ENCODE data around the gene DTX3. TPM values are rescaled to one million over a fixed set of nuclear protein-coding genes. Genes with fewer than 3 reads are reported as not detected.

Gene DTX3
- total and polyA plus RNA-seq, 2 of the 13 experiments (the other 11 are each of a cell fraction or from before 2014, with no cell fraction given): 9.0 to 27.2 TPM

DNA sequence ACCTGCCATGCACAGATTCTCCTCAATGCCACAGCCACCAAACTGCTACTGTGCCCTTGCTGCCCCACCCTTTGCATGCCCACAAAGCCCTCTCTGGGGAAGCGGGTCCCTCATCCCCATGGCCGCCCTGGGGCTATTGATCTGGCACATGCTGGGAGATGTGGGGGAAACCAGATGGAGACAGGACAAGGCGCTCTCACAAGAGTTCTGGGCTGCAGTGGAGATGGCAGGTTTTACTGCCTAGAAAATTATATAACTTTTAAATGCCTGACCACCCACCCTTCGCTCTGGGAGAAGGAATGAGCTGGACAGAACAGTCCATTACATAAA lies 24.2 kb upstream of the DTX3 start (continued):
- TF ChIP-seq, protein P1, sequence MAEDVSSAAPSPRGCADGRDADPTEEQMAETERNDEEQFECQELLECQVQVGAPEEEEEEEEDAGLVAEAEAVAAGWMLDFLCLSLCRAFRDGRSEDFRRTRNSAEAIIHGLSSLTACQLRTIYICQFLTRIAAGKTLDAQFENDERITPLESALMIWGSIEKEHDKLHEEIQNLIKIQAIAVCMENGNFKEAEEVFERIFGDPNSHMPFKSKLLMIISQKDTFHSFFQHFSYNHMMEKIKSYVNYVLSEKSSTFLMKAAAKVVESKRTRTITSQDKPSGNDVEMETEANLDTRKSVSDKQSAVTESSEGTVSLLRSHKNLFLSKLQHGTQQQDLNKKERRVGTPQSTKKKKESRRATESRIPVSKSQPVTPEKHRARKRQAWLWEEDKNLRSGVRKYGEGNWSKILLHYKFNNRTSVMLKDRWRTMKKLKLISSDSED (CRISPR knock-in tag; IDR thresholded peaks at IDR 0.05): peak; percentile 39; the same call in 1 of the 2 replicates
- TF ChIP-seq KLF16 (CRISPR knock-in tag; IDR thresholded peaks at IDR 0.05): no peak
- peak; percentile 33 for TF ChIP-seq SALL1 (CRISPR knock-in tag; IDR thresholded peaks at IDR 0.05)
- no peak for TF ChIP-seq ZNF282 (IDR thresholded peaks at IDR 0.05; ENCODE audit: partially characterized antibody)
- TF ChIP-seq ZNF775 (CRISPR knock-in tag; IDR thresholded peaks at IDR 0.05; ENCODE audit: borderline replicate concordance): no peak
- no peak for TF ChIP-seq ZC3H13 (CRISPR knock-in tag; IDR thresholded peaks at IDR 0.05)
- no peak for TF ChIP-seq SP1 (IDR thresholded peaks at IDR 0.05)
- TF ChIP-seq SP1 (CRISPR knock-in tag; IDR thresholded peaks at IDR 0.05): peak; percentile 10; the same call in 1 of the 2 replicates
- peak; percentile 42 for TF ChIP-seq KDM2A (CRISPR knock-in tag; IDR thresholded peaks at IDR 0.05; ENCODE audit: borderline replicate concordance, low read depth)
- no peak for TF ChIP-seq ZNF484 (CRISPR knock-in tag; IDR thresholded peaks at IDR 0.05; ENCODE audit: borderline replicate concordance, low read depth)
- no peak for TF ChIP-seq ZNF549 (CRISPR knock-in tag; IDR thresholded peaks at IDR 0.05)
- TF ChIP-seq, protein P2, sequence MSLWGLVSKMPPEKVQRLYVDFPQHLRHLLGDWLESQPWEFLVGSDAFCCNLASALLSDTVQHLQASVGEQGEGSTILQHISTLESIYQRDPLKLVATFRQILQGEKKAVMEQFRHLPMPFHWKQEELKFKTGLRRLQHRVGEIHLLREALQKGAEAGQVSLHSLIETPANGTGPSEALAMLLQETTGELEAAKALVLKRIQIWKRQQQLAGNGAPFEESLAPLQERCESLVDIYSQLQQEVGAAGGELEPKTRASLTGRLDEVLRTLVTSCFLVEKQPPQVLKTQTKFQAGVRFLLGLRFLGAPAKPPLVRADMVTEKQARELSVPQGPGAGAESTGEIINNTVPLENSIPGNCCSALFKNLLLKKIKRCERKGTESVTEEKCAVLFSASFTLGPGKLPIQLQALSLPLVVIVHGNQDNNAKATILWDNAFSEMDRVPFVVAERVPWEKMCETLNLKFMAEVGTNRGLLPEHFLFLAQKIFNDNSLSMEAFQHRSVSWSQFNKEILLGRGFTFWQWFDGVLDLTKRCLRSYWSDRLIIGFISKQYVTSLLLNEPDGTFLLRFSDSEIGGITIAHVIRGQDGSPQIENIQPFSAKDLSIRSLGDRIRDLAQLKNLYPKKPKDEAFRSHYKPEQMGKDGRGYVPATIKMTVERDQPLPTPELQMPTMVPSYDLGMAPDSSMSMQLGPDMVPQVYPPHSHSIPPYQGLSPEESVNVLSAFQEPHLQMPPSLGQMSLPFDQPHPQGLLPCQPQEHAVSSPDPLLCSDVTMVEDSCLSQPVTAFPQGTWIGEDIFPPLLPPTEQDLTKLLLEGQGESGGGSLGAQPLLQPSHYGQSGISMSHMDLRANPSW (CRISPR knock-in tag; IDR thresholded peaks at IDR 0.05; ENCODE audit: borderline replicate concordance): no peak
- no peak for TF ChIP-seq KDM1A (CRISPR knock-in tag; IDR thresholded peaks at IDR 0.05)
- TF ChIP-seq ZNF501 (CRISPR knock-in tag; IDR thresholded peaks at IDR 0.05): peak; percentile 57; the same call in 1 of the 2 replicates
- no peak for TF ChIP-seq SNAI1 (CRISPR knock-in tag; IDR thresholded peaks at IDR 0.05; ENCODE audit: borderline replicate concordance)
- TF ChIP-seq KDM3A (CRISPR knock-in tag; IDR thresholded peaks at IDR 0.05; ENCODE audit: low read depth): no peak
- no peak for TF ChIP-seq FIP1L1 (IDR thresholded peaks at IDR 0.05; ENCODE audit: borderline replicate concordance, insufficient read depth, low read depth, low read length)
- 0 out of 2 replicates have a peak, but pooled peaks have one; percentile 14 for TF ChIP-seq DNMT3B (CRISPR knock-in tag; conservative IDR thresholded peaks at IDR 0.05)

Measured in HepG2 (cell line).